Daoy (cell line): ENCODE results near the gene FN3K. TPM values are rescaled to one million over a fixed set of nuclear protein-coding genes. Genes with fewer than 3 reads are reported as not detected.
A peak's percentile ranks its signal among the peaks of the same experiment; 100 is the strongest.

Experiments used
- DNase-seq: peaks from one replicate; pipeline ENCODE4 v3.0.0-alpha.2; 2015; ENCODE audit warnings: low read depth
- total RNA-seq: library from RNA; depleted of rRNA; stranded (reverse); fragments of >200 nt; shearing (Covaris generic); gene quantifications from 2 replicates; pipeline ENCODE4 v1.2.3, GENCODE V29; 2014; rRNA removed

The FN3K gene
- total RNA-seq = not detected in 2 replicates

DNA sequence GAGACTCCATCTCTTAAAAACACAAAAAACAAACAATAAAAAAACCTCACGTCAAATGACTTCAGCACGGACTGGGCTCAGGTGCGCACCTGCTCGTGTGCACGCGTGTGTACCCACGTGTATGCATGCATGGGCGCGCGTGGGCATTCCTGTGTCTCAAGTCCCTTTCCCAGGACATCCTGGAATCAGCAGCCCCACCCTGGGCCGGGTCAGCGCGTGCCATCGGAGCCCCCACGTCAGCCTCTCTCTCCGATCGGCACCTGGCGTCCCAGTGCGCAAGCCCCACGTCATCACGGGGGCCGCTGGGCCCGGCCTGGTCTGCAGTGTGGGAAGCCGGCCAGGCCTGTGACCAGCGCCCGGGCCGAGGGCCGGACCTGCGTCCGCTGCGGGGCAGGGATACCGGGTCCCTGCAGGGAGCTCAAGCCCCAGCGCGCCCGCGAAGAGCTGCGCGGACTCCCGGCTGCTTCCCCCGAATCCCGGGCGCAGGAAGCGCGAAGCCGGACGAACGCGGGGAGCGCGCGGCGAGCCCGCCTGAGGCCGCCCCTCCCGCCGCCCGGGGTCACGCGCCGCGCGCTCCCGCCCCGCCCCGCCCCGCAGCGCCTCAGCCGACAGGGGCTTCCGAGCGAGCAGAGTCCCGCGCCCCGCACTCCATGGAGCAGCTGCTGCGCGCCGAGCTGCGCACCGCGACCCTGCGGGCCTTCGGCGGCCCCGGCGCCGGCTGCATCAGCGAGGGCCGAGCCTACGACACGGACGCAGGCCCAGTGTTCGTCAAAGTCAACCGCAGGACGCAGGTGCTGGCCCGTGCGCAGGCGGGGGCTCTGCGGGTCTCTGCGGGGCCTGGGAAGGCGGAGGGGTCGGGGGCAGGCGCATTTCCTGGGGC, at the start of gene FN3K:
TSS of gene FN3K (plus strand) at position 629 of the 880 bp plus-strand sequence. CDS start at position 651, 22 bp downstream.
- peak; percentile 54 for DNase-seq

DNA sequence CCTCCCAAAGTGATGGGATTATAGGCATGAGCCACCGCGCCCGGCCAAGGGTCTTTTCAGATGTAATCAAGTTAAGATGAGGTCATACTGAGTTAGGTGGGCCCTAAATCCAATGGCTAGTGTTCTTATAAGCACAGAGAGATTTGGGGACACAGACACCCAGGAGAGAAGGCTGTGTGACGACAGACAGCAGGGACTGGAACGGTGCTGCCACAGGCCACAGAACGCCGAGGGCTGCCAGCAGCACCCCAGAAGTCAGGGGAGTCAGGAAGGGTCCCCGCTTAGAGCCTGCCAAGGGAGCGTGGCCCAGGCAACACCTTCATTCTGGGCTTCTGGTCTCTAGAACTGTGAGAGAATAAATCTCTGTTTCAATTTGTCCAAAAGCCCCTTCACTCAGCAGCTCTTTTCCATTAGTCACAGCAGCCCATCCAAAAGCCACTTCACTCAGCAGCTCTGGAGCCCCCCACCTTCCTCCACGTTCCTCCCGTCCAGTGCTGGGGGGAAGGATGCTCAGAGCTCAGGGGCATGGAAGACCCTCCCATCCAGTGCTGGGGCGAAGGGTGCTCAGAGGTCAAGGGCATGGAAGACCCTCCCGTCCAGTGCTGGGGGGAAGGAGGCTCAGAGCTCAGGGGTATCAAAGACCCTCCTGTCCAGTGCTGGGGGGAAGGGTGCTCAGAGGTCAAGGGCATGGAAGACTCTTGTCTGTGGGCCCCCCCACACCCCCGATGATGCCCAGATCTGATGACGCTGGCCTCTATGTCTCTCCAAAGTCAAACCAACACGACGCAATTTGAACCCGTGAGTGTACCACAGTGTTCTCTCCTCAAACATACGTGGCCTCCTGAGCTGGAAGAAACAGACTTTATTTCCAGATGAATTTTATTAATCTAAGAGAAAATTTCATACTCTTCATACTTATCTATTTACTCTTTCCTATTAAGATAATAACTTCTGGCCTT, 48.8 kb upstream of the FN3K start:
- no peak for DNase-seq

DNA sequence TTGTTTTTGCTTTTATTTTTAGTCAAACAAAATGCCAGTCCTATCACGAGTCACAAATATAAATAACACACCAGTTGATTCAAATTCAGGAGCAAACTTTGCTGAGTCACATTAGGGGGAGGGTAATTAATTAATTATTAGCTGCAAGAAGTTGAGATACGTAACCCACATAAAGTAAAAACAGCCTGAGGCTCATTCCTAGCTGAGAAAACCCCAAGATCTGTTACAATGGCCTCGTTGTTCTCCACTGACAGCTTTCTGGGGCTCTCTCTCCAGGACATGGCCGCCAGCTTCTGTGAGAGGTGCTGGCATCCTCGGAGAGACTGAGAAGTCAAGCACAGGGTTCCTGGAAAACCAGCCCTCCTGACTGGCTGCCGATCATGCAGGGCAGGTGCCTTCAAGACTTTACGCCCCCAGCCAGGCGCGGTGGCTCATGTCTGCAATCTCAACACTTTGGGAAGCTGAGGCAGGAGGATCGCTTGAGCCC, 48.0 kb upstream of the FN3K start:
- no peak for DNase-seq

DNA sequence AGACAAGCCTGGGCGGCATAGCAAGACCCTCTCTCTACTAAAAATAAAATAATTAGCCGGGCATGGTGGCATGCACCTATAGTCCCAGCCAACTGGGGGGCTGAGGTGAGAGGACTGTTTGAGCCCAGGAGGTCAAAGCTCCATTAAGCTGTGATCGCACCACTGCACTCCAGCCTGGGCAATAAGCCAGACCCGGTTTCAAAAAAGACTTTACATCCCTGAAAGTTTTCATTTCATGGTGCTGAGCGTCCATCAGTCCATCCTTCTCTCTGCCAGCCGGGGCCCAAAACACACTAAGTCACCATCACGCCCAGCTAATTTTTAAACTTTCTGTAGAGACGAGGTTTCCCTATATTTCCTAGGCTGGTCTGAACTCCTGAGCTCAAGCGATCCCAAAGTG, 47.5 kb upstream of the FN3K start:
- no peak for DNase-seq

DNA sequence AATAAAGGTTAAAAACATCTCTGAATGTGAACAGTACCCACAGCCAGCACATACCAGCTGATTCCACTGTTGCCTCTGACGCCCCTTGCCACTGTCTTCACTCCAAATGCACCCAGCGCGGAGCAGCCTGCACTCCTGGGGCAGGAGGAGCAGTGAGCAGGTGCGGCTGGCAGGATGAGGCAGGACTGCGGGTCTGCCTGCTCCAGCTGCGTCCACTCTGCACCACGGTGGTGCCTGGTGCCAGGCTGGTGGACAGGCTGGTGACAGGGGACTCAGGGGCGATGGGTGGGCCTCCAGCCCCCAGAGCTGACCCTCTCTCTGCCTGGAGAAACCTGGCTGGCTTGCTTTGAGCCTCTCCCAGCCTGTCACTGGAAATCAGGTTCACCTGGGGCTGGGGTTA, 46.3 kb upstream of the FN3K start:
- DNase-seq = no peak

DNA sequence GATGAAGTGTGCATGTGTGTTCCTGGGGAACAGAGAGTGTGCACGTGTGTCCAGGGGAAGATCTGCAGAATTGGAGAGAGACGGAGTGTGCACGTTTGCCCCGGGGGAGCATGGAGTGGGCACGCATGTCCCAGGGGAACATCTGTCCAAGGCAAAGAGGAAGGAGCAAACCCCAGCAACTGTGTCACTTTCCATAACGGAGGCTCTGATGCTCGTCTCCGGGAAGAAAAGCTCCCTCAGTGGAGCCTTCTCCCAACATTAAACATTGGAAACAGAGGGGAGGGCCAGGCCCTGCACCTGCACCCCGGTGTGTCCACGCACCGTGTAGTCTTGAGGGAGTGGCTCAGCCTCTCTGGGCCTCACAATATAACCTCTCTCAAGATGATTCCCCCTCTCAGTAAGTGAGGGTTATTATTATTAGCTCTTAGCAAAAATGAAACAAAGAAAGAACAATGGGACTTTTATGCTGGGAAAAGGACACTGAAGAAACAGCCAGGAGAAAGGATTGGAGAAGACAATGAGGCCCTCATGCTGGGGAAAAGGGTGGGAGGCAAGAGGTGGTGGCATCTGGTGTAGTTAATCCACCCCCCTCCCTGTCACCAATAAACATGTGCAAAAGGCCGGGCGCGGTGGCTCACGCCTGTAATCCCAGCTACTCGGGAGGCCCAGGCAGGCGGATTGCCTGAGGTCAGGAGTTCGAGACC, 44.5 kb upstream of the FN3K start:
- no peak for DNase-seq

DNA sequence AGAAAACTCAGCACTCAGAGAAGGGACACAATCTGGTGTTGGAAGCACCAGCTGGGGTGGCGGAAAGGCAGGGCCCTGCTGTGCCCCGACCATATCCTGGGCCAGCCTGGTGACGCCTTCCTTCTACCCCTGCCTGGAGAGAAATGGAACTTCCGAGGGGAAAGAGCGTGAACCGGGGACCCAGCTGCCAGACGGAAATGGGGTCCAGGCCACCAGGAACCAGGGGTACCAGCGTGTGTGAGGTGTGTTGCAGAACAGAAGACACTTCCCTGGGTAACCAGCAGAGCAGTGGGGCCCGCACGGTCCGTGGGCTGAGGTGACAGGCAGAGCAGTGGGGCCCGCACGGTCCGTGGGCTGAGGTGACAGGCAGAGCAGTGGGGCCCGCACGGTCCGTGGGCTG, 43.7 kb upstream of the FN3K start:
- DNase-seq = no peak

DNA sequence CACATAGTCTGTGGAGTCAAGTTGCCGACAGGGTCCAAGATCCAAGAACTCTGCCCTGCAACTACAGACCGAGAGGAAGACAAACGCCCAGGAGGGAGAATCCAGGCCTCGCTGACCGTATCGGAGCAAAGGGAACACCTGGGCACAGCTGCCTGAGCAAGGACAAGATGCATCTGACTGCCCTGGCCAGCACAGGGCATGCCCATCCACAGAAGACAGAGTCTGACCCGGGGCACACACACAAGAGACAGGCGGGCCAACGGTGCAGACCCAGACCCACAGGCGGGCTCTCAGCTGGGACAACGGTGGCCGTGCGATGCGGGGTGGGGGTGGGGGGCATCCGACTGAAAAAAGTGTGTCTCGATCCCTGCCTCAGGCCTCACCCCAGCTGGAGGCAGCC, 43.1 kb upstream of the FN3K start:
- no peak for DNase-seq

DNA sequence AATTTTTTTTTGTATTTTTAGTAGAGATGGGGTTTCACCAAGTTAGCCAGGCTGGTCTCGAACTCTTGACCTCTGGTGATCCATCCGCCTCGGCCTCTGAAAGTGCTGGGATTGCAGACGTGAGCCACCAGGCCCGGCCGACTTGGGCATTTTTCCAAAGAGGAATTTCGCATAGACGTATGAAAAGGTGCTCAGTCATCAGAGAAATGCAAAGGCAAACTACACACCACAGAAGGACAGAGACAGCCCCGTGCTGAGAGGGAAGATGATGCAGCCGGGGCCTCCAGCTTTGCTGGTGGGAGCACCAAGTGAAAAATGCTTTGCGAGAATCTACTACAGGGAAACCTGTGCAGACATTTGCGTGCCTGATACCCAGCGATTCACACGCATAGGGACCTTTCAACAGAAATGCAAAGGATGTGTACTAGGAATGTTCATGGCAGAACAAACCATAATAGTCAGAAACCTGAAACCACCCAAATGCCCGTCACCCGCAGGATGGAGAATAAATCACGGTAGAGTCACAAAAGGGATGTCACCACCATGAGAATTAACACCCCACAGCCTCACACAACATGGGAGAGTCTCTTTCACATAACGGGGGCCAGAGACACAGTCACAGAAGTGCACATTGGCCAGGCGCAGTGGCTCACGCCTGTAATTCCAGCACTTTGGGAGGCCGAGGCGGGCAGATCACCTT, 42.1 kb upstream of the FN3K start:
- DNase-seq = no peak

DNA sequence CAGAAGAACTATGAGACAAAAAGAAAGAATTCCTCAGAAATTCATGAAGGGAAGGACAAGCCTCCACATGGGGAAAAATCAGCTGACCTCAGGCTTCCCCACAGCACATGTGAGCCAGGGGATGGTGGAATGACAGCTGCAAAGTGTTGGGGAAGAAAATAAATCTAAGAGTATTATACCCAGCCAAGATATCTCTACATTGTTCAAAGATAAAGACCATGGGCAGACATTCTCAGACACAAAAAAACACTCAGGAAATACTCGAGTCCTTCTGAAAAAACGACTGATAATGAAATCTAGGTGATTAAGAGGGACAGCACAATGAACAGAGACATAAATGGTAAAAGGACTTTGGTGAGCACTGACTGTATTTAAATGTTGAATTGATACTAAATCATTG, 40.8 kb upstream of the FN3K start:
- no peak for DNase-seq

DNA sequence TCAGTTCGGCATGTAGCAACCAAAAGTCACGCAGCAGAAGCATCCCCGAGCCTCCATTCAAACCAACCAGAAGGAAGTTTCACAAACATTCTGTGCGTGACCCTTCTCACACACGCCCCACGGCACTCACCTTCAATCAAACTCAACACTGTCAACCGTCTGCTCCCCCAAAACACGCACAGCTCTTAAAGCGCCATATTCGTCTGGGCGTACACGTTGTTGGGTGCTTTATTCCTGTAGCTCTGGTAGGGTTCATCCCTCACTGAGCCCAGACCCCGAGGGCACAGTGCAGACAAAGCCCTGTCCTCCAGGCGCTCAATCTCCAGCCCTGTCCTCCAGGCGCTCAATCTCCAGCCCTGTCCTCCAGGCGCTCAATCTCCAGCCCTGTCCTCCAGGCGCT, 39.2 kb upstream of the FN3K start:
- no peak for DNase-seq

DNA sequence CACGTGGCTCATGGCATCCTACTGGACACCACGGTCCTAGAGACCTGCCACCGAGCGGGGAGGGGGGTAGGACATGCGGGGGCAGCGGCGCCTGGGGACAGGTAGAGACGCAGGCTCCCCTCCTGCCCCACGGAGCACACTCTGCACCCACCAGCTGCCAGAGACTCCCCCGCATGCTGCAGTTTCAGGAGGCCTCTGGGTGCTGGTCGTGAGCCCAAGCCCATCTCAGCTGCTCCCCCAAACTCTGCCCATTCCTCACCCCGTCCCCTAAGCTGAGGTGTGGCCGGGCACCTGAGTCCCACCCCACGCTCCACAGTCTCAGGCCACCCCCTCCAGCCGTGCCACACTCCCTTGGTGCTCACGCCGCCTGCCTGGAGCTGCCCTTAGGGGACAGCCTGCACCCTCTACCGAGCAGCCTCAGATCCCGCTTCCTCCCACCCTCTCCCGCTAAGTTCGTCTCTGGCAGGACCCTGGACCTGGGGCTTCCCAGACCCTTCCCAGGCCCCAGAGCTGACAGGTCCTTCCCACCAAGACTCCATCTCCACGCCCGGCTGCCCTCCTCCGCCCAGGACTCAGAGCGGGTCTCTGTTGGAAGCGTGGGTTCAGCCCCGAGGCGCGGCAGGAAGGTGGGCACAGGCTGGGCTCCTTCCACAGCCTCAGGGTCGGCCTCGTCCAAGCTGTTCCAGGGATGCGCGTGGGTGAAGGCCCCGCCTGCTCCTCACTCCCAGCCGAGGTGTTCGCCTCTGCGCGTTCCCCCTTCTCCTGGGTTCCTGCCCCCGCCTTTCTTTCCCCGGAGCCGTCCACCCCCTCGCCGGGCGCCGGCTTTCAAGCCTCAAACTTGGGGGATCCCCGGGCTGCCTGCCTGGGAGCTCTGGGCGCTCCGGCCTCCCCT, 38.3 kb upstream of the FN3K start:
- DNase-seq = no peak

DNA sequence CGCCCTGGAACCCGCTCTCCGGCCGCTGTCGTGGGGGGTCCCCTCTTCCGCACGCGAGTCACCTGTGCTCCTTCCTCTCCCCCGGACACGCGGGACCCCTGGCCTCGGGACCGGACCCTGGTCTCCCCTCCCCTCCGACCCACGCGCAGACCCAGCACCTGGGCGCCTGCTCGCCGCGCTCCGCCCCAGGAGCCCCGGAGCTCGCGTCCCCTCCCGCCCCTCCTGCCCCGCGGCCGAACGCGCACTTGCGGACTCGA, 37.7 kb upstream of the FN3K start:
- no peak for DNase-seq

DNA sequence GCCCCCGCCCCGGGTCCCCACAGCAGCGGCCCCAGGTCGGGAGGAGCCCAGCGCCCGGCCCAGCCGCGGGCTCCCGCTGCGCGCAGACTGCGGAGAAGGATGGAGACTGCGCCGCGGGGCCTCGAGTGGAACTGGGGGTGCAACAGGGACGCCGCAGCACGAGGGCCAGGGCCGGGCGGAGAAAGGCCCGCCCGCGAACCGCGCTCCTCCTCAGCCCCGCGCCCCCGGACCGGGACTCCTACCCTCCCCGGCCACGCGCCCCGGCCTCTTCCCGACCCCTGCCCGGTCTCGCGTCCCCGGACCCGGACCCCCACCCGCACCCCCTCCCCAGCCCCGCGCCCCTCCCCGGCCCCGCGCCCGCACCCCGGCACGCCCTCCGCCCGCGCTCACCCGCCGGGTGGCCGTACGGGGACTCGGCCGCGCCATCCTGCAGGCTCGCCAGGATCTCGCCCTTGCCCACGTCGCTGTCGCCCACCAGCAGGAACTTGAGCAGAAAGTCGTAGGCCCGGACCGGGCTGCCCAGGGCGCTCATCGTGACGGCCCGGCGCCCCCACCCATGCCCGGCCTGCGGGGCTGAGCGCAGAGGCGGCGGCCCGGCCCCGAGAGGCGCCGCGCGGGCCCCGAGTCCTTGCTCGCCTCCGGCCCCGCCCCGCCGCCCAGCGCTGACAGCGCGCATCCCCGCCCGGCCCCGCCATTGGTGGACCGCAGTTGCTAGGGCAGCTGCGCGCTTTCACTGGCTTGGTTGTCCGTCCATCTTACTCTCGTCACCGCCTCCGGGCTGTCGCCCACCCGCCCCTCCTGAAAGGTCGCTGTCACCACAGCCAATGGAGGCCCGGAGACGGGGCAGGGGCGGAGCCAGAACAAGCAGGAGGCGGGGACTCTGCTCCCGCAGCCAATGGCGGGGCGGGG, 37.1 kb upstream of the FN3K start, which contains the start of gene RAB40B:
TSS of gene RAB40B (minus strand) at position 634 of the 909 bp plus-strand sequence. CDS start at position 532, 102 bp downstream.
- peak; percentile 99 for DNase-seq

DNA sequence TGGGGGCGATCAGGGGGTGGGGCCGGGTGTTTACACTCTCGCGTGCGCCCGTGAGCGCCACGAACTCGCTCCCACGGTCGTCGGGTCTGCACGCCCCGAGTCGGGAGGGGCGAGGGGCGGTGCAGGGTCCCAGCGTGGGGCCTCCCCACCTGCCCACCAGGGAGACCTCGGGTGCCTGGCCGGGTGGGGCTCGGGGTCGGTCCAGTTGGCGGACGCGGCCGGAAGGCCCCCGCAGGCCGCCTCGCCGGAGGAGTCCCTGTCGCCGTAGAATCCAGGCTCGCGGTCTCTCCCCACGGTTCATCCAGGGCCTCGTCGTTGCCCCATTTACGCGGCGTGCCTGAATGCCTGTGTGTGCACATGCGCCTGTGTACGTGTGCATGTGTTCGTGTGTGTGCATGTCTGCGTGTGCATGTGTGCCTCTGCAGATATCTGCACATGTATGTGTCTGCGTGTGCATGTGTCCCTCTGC, 36.4 kb upstream of the FN3K start:
- DNase-seq = no peak

DNA sequence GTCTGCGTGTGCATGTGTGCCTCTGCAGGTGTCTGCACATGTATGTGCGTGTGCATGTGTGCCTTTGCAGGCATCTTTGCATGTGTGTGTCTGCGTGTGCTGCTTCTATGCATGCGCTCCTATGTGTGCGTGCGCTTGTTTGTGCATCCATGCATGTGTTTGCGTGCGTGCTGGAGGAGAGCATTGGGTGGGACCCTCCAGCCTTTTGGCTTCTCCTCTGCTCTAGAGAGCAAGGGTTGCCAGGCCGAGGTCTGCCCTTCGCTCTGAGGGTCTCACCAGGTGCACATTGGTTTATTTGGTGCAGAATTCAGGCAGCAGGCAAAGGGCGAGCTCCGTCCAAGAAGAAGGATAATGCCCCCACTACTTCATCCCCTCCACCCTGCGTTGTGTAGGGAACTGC, 35.9 kb upstream of the FN3K start:
- DNase-seq = no peak

DNA sequence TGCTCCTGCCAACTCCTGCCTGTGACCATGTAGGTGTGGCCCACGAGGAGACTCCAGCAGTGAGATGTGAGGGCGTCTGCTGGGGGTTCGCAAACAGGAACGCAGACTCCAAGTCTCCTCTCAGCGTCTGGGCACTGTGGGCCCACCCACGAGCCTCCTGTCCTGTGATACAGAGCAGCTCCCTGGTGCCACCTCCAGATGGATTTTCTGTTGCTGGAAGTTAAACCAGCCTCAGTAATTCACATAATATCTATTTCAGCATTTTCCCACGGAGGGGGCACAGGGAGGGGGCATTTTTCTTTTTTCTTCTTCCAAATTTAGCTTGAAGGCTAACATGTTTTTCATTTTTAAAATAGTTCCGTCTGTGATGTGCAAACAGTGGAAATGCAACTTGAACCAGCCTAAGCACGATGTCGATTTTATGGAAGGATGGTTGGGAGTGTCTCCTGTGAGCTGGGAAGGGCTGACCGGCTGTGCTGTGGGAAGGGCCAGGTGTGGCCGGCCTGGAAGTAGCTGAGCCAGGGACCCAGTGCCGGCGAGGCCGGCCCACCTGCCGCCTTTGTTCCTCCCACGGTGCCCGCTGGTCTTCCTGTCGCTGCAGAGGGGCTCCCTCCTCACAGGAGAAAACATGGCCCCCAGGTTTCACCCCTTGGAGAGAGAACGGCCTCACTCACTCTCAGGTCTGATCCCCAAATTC, 33.0 kb upstream of the FN3K start:
- DNase-seq = no peak

DNA sequence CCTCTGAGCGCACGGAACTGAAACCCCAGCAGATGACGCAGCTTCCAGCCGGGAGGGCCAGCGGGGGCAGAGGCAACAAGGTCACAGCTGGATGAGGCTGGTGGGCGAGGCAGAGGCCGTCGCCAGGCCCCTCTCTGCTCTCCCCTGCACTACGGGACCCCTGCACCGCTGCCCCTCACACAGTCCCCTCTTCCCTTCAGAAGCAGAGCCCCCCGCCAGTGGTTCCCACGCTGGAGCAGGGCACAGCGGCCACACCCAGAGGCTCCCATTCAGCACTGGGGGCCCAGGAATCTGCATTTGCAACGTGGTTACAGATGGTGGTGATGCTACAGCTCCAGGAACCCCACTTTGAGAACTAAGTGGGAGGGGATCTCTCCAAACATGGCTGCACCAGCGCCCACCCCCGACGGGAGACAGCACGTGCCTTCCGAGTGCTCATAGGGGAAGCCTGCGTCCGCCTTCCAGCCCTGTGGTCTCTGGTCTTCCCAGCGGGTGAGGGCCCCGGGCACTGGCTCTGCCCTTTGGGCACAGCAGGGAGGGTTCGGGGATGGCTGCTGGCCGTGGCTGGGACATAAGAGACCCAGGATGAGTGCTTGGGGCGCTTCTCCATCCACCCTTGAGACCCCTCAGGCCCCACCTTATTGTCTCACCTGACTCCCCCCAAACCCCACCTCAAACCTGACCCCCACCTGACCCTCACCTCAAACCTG, 32.2 kb upstream of the FN3K start:
- DNase-seq = no peak
